ENCODE data around the gene MRPL16. TPM values are rescaled to one million over a fixed set of nuclear protein-coding genes. Genes with fewer than 3 reads are reported as not detected.
A peak's percentile ranks its signal among the peaks of the same experiment; 100 is the strongest.

MRPL16 gene
- total and polyA plus RNA-seq, 9 donors, result 32.8 to 38.6 (median 37.1) TPM

GRCh38 chr11:59815754-59816153 lies 5.2 kb upstream of the MRPL16 start:
- no peak overlapping the region for H3K27ac ChIP-seq (ENCODE audit: low read length)
- WGBS (ENCODE audit: insufficient coverage), result no CpG with 5 or more reads among the region's 1 CpG
- H3K4me3 ChIP-seq (ENCODE audit: low read length), result no peak overlapping the region

GRCh38 chr11:59814021-59814420 lies 3.4 kb upstream of the MRPL16 start:
- Histone ChIP-seq H3K27me3 (ENCODE audit: control insufficient read depth, insufficient read depth, low read length) (no peaks in the 10 kb centered on the region), H3K36me3 (ENCODE audit: control insufficient read depth, insufficient read depth, low read length) (no peaks in the 10 kb centered on the region), H3K9me3 (replicated peaks; ENCODE audit: control insufficient read depth, low read depth, low read length) (no peaks in the 10 kb centered on the region), H3K4me3 (ENCODE audit: low read length) (no peak overlapping the region), H3K4me1 (ENCODE audit: control insufficient read depth, insufficient read depth, low read length) (peaks cover 6% of the 10 kb centered on the region), H3K27ac (ENCODE audit: low read length) (no peak overlapping the region)
- no peak for DNase-seq
- WGBS (ENCODE audit: insufficient coverage), result no CpG with 5 or more reads among the region's 1 CpG

More at GRCh38 chr11:59815754-59816153, 5.2 kb upstream of the MRPL16 start:
- Histone ChIP-seq H3K4me1 (ENCODE audit: control insufficient read depth, insufficient read depth, low read length) (no peaks in the 10 kb centered on the region), H3K9me3 (replicated peaks; ENCODE audit: control insufficient read depth, low read depth, low read length) (no peaks in the 10 kb centered on the region), H3K36me3 (ENCODE audit: control insufficient read depth, insufficient read depth, low read length) (no peaks in the 10 kb centered on the region), H3K27me3 (ENCODE audit: control insufficient read depth, insufficient read depth, low read length) (no peaks in the 10 kb centered on the region)
- no peak for DNase-seq

- H3K9me3 ChIP-seq (replicated peaks; ENCODE audit: control insufficient read depth, low read depth, low read length), result no peaks in the 10 kb centered on the region
- no peak overlapping the region for H3K4me3 ChIP-seq (ENCODE audit: low read length)
- no peak for DNase-seq
- H3K27ac ChIP-seq (ENCODE audit: low read length), result no peak overlapping the region
- no CpG with 5 or more reads among the region's 1 CpG for WGBS (ENCODE audit: insufficient coverage)
- H3K4me1 ChIP-seq (ENCODE audit: control insufficient read depth, insufficient read depth, low read length), result peaks cover 6% of the 10 kb centered on the region
- H3K36me3 ChIP-seq (ENCODE audit: control insufficient read depth, insufficient read depth, low read length), result no peaks in the 10 kb centered on the region
- no peaks in the 10 kb centered on the region for H3K27me3 ChIP-seq (ENCODE audit: control insufficient read depth, insufficient read depth, low read length)
Observed at GRCh38 chr11:59813364-59813763, 2.8 kb upstream of the MRPL16 start.

DNA sequence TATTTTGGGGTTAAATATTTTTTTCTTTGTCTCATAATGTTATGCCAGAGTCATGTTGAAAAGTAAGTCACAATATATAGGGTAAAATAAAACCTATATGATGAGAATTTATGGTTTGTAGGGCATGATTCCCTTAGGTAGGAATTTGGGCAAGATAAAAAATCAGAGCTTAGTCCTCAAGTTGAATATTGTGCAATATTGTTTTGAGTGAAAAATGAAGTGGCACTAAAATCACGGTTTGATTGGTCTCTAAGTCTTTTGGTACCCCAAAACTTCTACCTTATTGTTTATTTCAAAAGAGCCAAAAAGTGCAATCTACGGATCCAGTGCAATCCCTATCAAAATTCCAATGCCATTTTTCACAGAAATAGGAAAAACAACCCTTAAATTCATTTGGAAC lies 1.6 kb upstream of the MRPL16 start:
- H3K27ac ChIP-seq (ENCODE audit: low read length), result no peak overlapping the region
- H3K9me3 ChIP-seq (replicated peaks; ENCODE audit: control insufficient read depth, low read depth, low read length), result no peaks in the 10 kb centered on the region
- H3K36me3 ChIP-seq (ENCODE audit: control insufficient read depth, insufficient read depth, low read length), result peaks cover 3% of the 10 kb centered on the region
- no peaks in the 10 kb centered on the region for H3K27me3 ChIP-seq (ENCODE audit: control insufficient read depth, insufficient read depth, low read length)
- no CpG with 5 or more reads among the region's 2 CpGs for WGBS (ENCODE audit: insufficient coverage)
- DNase-seq, result no peak
- H3K4me1 ChIP-seq (ENCODE audit: control insufficient read depth, insufficient read depth, low read length), result peaks cover 6% of the 10 kb centered on the region
- no peak overlapping the region for H3K4me3 ChIP-seq (ENCODE audit: low read length)

DNA sequence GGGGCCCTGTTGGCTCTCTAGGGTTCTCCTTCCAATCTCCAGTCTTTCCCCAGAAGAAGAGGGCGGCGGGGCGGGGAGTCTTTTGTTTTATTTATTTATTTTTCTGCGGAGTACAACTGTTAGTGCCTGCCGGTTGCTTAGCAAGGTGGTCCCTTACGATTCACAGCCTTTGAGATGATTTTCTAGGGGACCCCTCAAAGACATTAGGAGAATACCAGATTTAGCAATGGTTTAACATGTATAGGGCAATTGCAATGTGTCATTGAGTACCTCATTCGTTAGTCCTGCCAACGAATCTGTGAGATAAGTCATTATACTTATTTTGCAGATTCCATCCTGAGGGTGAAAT lies 307 bp upstream of the MRPL16 start:
- no peak for DNase-seq
- Histone ChIP-seq H3K9me3 (replicated peaks; ENCODE audit: control insufficient read depth, low read depth, low read length) (no peaks in the 10 kb centered on the region), H3K36me3 (ENCODE audit: control insufficient read depth, insufficient read depth, low read length) (peaks cover 15% of the 10 kb centered on the region), H3K27ac (ENCODE audit: low read length) (no peak overlapping the region), H3K27me3 (ENCODE audit: control insufficient read depth, insufficient read depth, low read length) (no peaks in the 10 kb centered on the region), H3K4me1 (ENCODE audit: control insufficient read depth, insufficient read depth, low read length) (peaks cover 6% of the 10 kb centered on the region), H3K4me3 (ENCODE audit: low read length) (peak overlapping the region; percentile 99)
- WGBS (ENCODE audit: insufficient coverage), result no CpG with 5 or more reads among the region's 8 CpGs

GRCh38 chr11:59807047-59807610 lies 3.4 kb downstream of the MRPL16 start:
- DNase-seq, result no peak
- Histone ChIP-seq H3K36me3 (ENCODE audit: control insufficient read depth, insufficient read depth, low read length) (peaks cover 29% of the 10 kb centered on the region), H3K27me3 (ENCODE audit: control insufficient read depth, insufficient read depth, low read length) (no peaks in the 10 kb centered on the region), H3K27ac (ENCODE audit: low read length) (no peak overlapping the region), H3K4me3 (ENCODE audit: low read length) (no peak overlapping the region), H3K9me3 (replicated peaks; ENCODE audit: control insufficient read depth, low read depth, low read length) (no peaks in the 10 kb centered on the region), H3K4me1 (ENCODE audit: control insufficient read depth, insufficient read depth, low read length) (peaks cover 6% of the 10 kb centered on the region)
- no CpG with 5 or more reads among the region's 1 CpG for WGBS (ENCODE audit: insufficient coverage)

DNA sequence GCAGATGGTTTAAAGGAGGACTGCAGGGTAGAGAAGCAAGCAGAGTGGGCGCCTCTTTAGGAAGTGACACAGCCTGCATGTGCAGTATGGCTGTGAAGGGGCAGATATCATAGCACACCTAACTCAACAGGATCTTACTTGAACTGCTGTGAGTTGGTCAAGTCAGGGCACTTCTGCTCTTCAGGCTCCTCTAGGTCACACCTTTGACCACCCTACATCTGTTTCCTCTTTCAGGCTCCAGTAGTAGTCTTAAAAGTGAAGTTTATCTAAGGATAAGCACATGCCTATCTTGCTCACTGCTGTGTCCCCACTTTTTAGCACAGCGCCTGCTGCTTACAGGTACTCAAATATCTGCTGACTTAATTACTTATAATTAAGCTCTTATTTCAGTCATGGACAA lies 6.5 kb downstream of the MRPL16 start:
- WGBS (ENCODE audit: insufficient coverage), result no CpG with 5 or more reads among the region's 2 CpGs
- peaks cover 29% of the 10 kb centered on the region for H3K36me3 ChIP-seq (ENCODE audit: control insufficient read depth, insufficient read depth, low read length)
- DNase-seq, result no peak

DNA sequence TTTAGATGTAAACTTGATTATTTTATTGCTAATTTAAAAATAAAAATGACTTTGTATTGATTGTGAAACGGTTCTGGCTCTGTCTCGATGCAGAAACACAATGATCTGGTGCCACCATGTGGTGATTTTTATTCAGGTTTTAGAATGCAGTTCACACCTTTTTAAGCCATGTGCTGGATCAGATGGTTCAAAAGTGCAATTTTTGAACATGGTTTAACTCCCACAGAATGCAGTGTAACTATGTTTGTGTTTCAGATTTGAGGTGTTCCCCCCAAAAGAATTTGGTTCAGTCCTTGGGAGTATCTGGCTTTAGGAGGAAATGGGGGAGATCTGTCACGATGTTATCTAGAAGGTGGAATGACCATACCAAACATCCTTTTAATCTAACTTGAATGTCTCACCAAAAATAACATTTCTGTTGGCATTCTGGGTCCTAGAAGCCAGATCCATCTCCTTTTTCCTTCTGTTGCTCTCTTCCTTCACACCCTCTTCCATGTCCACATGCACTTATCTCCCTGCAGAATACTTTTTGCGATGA lies 7.9 kb downstream of the MRPL16 start:
- H3K4me1 ChIP-seq (ENCODE audit: control insufficient read depth, insufficient read depth, low read length), result no peaks in the 10 kb centered on the region

More for the DNA sequence above, 6.5 kb downstream of the MRPL16 start:
- H3K4me3 ChIP-seq (ENCODE audit: low read length), result no peak overlapping the region
- H3K27ac ChIP-seq (ENCODE audit: low read length), result no peak overlapping the region
- no peaks in the 10 kb centered on the region for H3K27me3 ChIP-seq (ENCODE audit: control insufficient read depth, insufficient read depth, low read length)
- H3K9me3 ChIP-seq (replicated peaks; ENCODE audit: control insufficient read depth, low read depth, low read length), result no peaks in the 10 kb centered on the region
- H3K4me1 ChIP-seq (ENCODE audit: control insufficient read depth, insufficient read depth, low read length), result no peaks in the 10 kb centered on the region

GRCh38 chr11:59801981-59802638 lies 8.5 kb downstream of the MRPL16 start:
- 75% methylated on average over 4 of the region's 5 CpGs for WGBS (ENCODE audit: insufficient coverage)

More for the DNA sequence above, 7.9 kb downstream of the MRPL16 start:
- Histone ChIP-seq H3K36me3 (ENCODE audit: control insufficient read depth, insufficient read depth, low read length) (peaks cover 29% of the 10 kb centered on the region), H3K27me3 (ENCODE audit: control insufficient read depth, insufficient read depth, low read length) (no peaks in the 10 kb centered on the region), H3K27ac (ENCODE audit: low read length) (no peak overlapping the region), H3K9me3 (replicated peaks; ENCODE audit: control insufficient read depth, low read depth, low read length) (no peaks in the 10 kb centered on the region), H3K4me3 (ENCODE audit: low read length) (no peak overlapping the region)
- DNase-seq, result peak; percentile 71
- WGBS (ENCODE audit: insufficient coverage), result 6% methylated on average over 2 of the region's 4 CpGs

DNA sequence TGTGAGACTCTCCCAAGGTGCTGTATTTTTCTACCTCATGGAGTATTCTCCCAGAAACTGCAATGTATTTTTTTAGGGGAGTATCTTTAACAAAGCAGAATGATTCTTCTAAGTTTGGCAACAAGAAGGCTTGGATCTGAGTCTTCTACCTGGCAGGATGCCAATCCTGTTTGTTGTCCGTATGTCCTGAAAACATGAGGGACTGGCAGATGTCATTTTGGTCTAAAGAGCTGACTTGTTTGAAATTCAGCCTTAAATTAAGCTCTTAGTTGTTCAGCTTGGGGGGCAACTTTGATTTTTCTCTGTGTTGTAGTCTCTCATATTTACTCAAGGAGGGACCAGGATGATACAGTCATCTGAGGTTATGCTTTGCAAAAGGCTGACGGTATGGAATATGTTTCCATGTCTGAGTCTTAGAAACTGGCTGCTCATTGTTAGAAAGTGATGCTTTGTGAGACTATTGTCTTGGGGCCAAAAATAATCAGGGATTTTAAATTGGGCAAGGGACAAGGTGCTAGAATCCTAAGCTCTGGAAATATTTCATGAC lies 9.3 kb downstream of the MRPL16 start:
- no peaks in the 10 kb centered on the region for H3K4me1 ChIP-seq (ENCODE audit: control insufficient read depth, insufficient read depth, low read length)
- no peak overlapping the region for H3K4me3 ChIP-seq (ENCODE audit: low read length)
- no peaks in the 10 kb centered on the region for H3K9me3 ChIP-seq (replicated peaks; ENCODE audit: control insufficient read depth, low read depth, low read length)
- peaks cover 16% of the 10 kb centered on the region for H3K36me3 ChIP-seq (ENCODE audit: control insufficient read depth, insufficient read depth, low read length)
- 62% methylated on average over 2 of the region's 2 CpGs for WGBS (ENCODE audit: insufficient coverage)
- DNase-seq, result no peak
- H3K27me3 ChIP-seq (ENCODE audit: control insufficient read depth, insufficient read depth, low read length), result no peaks in the 10 kb centered on the region
- no peak overlapping the region for H3K27ac ChIP-seq (ENCODE audit: low read length)

More at GRCh38 chr11:59801981-59802638, 8.5 kb downstream of the MRPL16 start:
- DNase-seq, result peak; percentile 73
- Histone ChIP-seq H3K27ac (ENCODE audit: low read length) (peak overlapping the region; percentile 72), H3K4me3 (ENCODE audit: low read length) (no peak overlapping the region), H3K27me3 (ENCODE audit: control insufficient read depth, insufficient read depth, low read length) (no peaks in the 10 kb centered on the region), H3K4me1 (ENCODE audit: control insufficient read depth, insufficient read depth, low read length) (no peaks in the 10 kb centered on the region), H3K36me3 (ENCODE audit: control insufficient read depth, insufficient read depth, low read length) (peaks cover 24% of the 10 kb centered on the region), H3K9me3 (replicated peaks; ENCODE audit: control insufficient read depth, low read depth, low read length) (no peaks in the 10 kb centered on the region)

All from muscle of leg (tissue), 11 donors.